Neural cell (in vitro differentiated cells): ENCODE measurements around the gene TSPAN16.

Experiments used
- EP300 ChIP-seq: fragments of 450-650 bp; conservative IDR thresholded peaks from 2 replicates; pipeline ENCODE4 v1.6.1; 2014; ENCODE audit warnings: antibody characterized with exemption, mild to moderate bottlenecking, moderate library complexity; ENCODE audit not compliant: poor library complexity, severe bottlenecking
- EZH2 ChIP-seq: fragments of 200-600, 300-800 bp; shearing (Covaris generic), sonication (generic); IDR thresholded peaks from 2 replicates; pipeline ENCODE4 v1.6.1; 2014; ENCODE audit warnings: antibody characterized with exemption, low read length, borderline replicate concordance, mild to moderate bottlenecking; ENCODE audit not compliant: insufficient read depth, poor library complexity, severe bottlenecking
- MXI1 ChIP-seq: fragments of 450-650 bp; conservative IDR thresholded peaks from 2 replicates; pipeline ENCODE4 v1.6.1; 2014; ENCODE audit warnings: antibody characterized with exemption, mild to moderate bottlenecking; ENCODE audit not compliant: poor library complexity, severe bottlenecking
- POLR2AphosphoS5 ChIP-seq: IDR thresholded peaks from 2 replicates; pipeline ENCODE4 v1.6.1; 2012
- TAF1 ChIP-seq: IDR thresholded peaks from 2 replicates; pipeline ENCODE4 v1.6.1; 2012; ENCODE audit warnings: low read depth
- TF ChIP-seq, protein P1 (sequence below): fragments of 450-650 bp; IDR thresholded peaks from 2 replicates; pipeline ENCODE4 v1.5.1; 2014; ENCODE audit warnings: antibody characterized with exemption, mild to moderate bottlenecking, moderate library complexity; ENCODE audit not compliant: poor library complexity, severe bottlenecking
- TF ChIP-seq, protein P2 (sequence below): IDR thresholded peaks from 2 replicates; pipeline ENCODE4 v1.6.1; 2012; ENCODE audit warnings: borderline replicate concordance

DNA sequence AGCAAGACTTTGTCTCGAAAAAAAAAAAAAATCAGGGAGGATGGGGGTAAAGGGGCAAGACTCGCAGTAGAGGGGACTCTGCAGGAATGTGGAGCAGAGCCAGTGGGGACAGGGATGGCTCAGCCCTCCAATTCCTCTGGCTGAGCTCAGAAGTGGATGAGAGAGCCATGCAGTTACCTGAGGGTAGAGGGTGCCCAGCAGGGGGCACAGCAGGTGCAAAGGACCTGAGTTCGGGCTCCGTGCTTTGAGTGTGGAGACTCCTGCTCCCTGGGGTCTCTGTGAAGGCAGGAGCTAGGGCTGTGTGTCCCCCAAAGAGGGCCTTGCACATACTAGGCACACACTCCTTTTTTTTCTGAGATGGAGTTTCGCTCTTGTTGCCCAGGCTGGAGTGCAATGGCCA, 41.3 kb upstream of the TSPAN16 start:
- TF ChIP-seq, protein P1, sequence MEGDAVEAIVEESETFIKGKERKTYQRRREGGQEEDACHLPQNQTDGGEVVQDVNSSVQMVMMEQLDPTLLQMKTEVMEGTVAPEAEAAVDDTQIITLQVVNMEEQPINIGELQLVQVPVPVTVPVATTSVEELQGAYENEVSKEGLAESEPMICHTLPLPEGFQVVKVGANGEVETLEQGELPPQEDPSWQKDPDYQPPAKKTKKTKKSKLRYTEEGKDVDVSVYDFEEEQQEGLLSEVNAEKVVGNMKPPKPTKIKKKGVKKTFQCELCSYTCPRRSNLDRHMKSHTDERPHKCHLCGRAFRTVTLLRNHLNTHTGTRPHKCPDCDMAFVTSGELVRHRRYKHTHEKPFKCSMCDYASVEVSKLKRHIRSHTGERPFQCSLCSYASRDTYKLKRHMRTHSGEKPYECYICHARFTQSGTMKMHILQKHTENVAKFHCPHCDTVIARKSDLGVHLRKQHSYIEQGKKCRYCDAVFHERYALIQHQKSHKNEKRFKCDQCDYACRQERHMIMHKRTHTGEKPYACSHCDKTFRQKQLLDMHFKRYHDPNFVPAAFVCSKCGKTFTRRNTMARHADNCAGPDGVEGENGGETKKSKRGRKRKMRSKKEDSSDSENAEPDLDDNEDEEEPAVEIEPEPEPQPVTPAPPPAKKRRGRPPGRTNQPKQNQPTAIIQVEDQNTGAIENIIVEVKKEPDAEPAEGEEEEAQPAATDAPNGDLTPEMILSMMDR, result no peak
- TF ChIP-seq EZH2, result no peak
- TF ChIP-seq EP300, result no peak
- TF ChIP-seq, protein P2, sequence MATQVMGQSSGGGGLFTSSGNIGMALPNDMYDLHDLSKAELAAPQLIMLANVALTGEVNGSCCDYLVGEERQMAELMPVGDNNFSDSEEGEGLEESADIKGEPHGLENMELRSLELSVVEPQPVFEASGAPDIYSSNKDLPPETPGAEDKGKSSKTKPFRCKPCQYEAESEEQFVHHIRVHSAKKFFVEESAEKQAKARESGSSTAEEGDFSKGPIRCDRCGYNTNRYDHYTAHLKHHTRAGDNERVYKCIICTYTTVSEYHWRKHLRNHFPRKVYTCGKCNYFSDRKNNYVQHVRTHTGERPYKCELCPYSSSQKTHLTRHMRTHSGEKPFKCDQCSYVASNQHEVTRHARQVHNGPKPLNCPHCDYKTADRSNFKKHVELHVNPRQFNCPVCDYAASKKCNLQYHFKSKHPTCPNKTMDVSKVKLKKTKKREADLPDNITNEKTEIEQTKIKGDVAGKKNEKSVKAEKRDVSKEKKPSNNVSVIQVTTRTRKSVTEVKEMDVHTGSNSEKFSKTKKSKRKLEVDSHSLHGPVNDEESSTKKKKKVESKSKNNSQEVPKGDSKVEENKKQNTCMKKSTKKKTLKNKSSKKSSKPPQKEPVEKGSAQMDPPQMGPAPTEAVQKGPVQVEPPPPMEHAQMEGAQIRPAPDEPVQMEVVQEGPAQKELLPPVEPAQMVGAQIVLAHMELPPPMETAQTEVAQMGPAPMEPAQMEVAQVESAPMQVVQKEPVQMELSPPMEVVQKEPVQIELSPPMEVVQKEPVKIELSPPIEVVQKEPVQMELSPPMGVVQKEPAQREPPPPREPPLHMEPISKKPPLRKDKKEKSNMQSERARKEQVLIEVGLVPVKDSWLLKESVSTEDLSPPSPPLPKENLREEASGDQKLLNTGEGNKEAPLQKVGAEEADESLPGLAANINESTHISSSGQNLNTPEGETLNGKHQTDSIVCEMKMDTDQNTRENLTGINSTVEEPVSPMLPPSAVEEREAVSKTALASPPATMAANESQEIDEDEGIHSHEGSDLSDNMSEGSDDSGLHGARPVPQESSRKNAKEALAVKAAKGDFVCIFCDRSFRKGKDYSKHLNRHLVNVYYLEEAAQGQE, result no peak
- no peak for TF ChIP-seq POLR2AphosphoS5
- TF ChIP-seq TAF1, result no peak
- TF ChIP-seq MXI1, result no peak
